OCI-LY3 (cell line): ENCODE results near the gene PCDHA2.
"Not testable (repeated sequence)": the region's sequence is repeated elsewhere in the genome, so short reads cannot be mapped to it uniquely, and the experiment has no call there.

Experiments
- CTCF ChIP-seq: fragments of 200-600, 300-600 bp; sonication (generic); IDR thresholded peaks from 2 replicates; pipeline ENCODE4 v1.5.1; 2014; ENCODE audit warnings: antibody characterized with exemption, low read length, low read depth
- EZH2phosphoT487 ChIP-seq: fragments of 200-600 bp; shearing (Covaris generic); IDR thresholded peaks from 2 replicates; pipeline ENCODE4 v1.6.1; 2018; ENCODE audit warnings: antibody characterized with exemption, mixed run types, low read depth

GRCh38 chr5:140829511-140830501 is 35.2 kb downstream of the PCDHA2 start:
- TF ChIP-seq CTCF, EZH2phosphoT487: not testable (repeated sequence)
